HG03457 (cell line): ENCODE results near the gene PARP16.
"Not testable (repeated sequence)": the region's sequence is repeated elsewhere in the genome, so short reads cannot be mapped to it uniquely, and the experiment has no call there.

Experiments
- ATAC-seq: cut with Tn5 transposase; IDR thresholded peaks from one replicate; pipeline ENCODE4 v1.9.1; 2021; ENCODE audit warnings: moderate number of reproducible peaks; ENCODE audit not compliant: unreplicated experiment

PARP16 gene

DNA sequence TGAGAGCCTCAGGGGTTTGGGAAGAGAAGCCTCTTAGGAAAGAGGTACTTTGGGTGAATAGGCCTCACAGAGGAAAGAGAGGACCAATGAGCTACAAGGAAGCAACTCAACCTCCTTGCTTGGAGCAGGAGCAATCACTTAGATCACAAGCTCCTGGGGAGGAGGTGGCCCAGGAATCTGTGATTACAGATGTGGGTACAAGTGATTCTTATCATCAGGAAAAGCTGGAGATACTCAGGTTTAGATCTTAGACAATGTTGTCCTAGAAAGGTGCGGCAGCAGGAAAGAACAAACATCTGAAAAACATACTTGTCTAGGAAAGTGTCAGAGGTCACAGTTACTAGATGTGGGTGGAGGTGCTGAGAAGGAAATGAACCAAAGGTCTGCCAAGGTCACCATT is 8.2 kb downstream of the PARP16 start:
- ATAC-seq = no peak

GRCh38 chr15:65277015-65277414 is 9.7 kb downstream of the PARP16 start:
- no peak for ATAC-seq

DNA sequence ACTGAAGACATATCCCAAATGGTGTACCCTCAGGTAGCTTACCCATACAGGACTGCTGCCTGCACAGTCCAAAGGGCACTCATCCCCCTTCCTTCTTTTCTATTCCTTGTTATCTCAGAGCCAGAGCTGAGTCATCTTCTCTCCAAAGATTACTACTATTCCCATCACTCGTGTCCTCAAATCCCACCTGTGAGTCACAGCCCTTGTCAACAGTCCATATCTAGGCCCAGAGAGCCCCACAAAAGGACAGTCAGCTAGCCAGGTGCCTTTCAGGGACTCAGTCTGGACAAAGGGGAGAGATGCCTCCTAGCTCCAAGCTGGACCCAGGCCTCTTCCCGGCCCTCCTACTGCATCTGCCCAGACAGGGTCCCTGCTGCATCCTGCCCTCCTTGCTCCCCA is 11.0 kb downstream of the PARP16 start:
- ATAC-seq = no peak

GRCh38 chr15:65275104-65275727 is 11.5 kb downstream of the PARP16 start:
- ATAC-seq = no peak

- ATAC-seq = not testable (repeated sequence)
These were observed 15.7 kb downstream of the PARP16 start for GRCh38 chr15:65270811-65271545.

DNA sequence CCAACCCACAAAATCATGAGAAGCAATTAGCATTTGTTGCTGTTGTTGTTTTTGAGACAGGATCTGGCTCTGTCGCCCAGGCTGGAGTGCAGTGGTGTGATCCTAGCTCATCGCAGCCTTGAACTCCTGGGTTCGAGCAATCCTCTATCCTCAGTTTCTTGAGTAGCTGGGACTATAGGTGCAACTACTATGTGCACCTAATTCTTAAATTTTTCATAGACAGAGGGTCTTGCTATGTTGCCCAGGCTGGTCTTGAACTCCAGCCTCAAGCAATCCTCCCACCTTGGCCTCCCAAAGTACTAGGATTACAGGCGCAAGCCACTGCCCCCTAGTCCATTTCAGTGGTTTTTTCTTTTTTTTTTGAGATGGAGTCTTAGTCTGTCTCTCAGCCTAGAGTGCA is 18.3 kb downstream of the PARP16 start:
- no peak for ATAC-seq

- no peak for ATAC-seq
These were observed 20.2 kb downstream of the PARP16 start for GRCh38 chr15:65266469-65266868.

- ATAC-seq = no peak
These were observed 21.7 kb downstream of the PARP16 start for GRCh38 chr15:65264863-65265430.

DNA sequence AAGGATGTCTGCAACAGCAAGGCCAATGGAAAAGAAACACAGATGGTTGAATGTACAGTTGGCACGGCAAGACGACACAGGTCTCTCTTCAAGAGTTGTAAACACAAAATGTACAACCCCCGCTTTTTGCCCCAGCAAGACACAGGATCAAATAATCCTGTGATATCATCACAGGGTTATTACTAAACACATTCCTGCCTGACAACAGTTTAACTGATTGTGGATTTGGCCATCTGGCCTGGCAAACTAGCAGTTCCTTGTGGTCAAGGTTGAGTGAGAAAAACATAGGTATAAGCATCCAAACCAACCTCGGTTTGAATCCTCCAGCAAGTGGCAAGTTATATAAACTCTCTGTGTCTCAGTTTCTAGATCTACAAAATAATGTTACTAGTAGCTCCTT is 23.4 kb downstream of the PARP16 start:
- ATAC-seq = no peak

GRCh38 chr15:65260968-65261367 is 25.7 kb downstream of the PARP16 start:
- ATAC-seq = no peak

DNA sequence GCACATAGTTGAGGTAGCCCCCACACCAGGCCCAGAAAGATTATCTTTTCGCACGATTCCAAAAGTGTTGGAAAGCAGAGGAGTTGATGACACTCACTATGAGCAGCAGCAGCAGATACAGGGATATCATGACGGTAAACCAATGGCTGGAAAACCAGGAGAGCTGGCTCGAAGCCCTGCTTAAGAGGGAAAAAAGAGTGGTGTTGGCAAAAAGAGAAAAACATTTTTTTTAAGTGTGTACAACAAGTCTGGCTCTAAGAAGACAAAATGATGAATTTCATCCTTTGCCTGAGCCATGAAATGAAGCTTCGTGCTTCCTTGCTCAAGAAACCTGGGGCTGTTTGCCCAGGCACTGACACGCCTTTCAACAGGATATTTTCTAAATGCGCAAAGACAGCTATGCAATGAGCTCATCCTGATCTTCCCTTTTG is 27.3 kb downstream of the PARP16 start:
- ATAC-seq = no peak

DNA sequence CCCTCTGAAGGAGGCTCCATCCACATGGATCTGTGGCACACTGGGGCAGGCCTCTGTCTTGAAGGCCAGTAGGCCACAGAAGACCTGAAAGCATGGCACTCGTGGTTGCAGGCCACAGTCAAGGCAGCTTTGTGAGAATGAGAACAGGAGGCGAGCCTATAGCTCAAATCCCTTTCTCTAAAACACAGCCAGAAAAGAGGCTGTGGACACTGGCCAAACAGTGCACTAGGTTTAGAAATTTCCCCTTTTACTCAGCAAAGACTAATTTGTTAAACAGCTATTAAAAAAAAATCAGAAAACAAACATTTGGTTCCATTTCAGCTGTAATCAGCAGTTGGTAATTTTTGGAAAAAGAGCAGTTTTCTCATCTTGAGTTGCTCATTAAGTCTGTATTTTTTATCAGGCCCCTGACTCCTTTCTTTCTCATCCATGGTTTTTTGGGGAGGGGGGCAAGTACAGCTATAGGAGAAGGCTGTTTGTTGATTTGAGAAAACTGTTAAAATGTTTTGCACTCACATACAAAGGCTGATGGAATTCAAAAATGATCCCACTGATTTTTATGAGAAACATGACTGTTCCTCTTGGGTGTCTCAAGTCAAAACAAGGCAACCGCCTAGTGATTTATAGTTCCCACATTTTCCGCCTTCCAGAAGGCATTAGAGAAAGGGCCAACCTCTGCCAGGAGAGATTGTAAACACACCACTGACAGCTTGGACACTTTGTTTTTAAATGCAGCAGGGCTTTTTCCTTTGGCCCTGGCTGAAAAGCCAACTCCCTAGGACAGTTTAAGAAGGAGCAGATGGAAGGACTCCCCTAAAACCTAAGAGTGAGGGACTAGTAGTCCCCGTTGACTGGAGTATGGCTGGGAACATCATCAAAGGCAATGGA is 28.1 kb downstream of the PARP16 start:
- no peak for ATAC-seq

GRCh38 chr15:65255486-65256140 is 31.1 kb downstream of the PARP16 start:
- ATAC-seq = no peak

DNA sequence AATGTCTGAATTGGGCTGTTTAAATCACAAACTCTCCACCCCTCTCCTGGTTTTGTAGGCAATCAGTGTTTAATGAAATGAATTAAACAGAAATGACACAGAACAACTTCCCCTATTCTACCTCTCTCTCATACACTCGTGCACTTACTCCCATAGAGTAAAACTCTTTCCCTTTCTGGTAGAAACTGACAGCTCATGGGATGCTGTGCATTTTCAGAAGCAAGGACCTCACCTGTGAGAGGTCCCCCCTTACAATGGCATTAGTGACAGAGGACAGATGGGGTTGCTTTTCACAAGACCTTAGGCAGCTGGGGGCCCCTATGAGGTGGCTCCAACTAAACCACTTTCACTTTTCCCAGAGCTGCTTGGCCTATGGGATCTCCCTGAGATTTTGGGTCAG is 31.9 kb downstream of the PARP16 start:
- ATAC-seq = no peak

GRCh38 chr15:65254356-65254755 is 32.3 kb downstream of the PARP16 start:
- no peak for ATAC-seq

DNA sequence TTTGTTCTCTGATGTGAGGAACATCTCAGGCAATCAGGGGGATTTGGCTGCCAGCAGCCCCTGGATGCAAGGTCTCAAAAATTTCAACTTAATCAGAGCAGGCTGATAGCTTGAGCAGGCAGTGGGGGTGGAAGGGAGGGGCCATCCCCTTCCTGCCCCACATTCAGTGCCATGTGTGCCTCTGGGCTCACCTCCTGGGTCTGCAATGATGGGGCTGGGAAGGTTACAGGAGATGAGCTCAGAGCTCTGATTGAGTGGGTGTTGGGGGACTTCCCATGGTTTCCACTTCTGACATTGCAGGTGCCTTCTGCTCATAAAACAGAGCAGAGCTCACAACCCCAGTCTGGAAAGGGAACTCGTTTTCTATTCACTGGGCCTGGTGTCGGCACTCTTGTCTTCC is 37.0 kb downstream of the PARP16 start:
- no peak for ATAC-seq

DNA sequence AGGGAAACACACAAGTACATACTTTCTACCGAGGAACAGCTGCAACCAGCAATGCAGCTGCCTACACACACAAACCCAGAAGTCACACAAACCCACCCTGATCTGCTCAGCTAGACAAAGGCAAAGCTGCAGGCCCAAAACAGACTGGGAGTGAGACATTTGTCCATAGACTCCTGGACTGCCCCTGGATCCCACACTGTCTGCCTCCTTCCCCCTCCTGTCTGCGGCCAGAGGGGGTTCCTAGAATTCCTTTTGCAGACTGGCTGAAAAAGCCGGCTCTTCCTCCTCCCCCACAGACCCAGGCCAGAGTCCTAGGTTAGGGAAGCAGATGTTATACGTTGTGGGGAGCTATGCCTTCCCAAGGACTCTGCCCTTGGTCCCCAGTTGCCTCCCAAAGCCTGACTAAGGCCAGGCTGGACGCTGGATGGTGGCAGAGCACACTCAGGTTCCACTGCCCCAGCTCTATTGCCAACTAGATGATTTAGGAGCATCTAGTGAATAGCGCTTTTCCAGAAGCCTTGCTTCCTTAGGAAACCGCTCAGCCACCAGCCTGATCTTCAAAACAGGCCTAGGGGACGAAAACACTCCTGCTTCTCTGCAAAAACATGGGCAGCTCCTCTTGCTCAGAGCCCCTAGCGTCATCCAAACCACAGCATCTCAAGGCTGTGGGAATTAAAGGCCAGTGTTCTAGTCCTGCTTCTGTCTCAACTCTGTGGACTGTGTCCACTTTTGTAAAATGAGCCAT is 38.0 kb downstream of the PARP16 start:
- ATAC-seq = no peak

GRCh38 chr15:65246939-65247338 is 39.7 kb downstream of the PARP16 start:
- ATAC-seq = no peak

DNA sequence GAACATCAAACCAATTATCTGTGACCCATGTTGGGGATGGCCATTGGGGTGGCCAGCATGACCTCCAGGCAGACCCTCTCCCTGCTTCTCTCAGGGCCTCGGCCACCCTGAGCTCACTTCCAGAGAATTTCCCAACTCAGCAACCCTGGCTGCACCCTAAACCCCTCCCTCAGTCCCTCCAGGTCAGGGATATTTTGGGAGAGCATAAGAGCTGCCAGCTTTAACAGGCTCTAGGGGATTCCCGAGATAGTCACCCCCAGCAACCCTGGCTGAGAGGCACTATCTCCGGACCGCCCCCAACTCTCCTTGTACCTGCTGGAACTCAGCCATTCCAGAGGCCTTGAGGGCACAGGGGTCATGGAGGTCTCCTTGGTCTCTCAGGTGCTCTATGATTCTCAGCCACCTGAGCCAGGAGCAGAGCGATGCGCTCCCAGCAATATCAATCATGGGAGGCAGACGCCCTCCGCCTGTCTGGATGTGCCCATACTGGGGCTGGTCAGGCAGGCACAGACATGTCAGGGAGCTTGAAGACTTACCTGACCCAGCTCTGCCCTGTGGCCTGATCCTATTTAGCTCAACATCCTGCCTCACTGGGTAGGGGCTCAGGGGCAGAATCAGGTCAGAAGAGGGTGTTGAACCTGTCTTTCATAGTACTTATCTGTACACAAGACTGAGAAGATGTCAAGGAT is 40.5 kb downstream of the PARP16 start:
- no peak for ATAC-seq
